GM12878 (cell line): Measurements from ENCODE around the gene C11orf98. TPM values are rescaled to one million over a fixed set of nuclear protein-coding genes. Genes with fewer than 3 reads are reported as not detected.

Experiments
- BCL11A ChIP-seq: IDR thresholded peaks from 2 replicates; pipeline ENCODE4 v1.6.1; 2011; ENCODE audit warnings: low read depth, low read length
- CHD1 ChIP-seq: IDR thresholded peaks from 2 replicates; pipeline ENCODE4 v1.6.1; 2012; ENCODE audit warnings: low read depth, low read length, improper control_type of control experiment
- JUNB ChIP-seq: IDR thresholded peaks from 2 replicates; pipeline ENCODE4 v1.6.1; 2016; ENCODE audit warnings: antibody characterized with exemption, mild to moderate bottlenecking
- POLR2AphosphoS2 ChIP-seq: IDR thresholded peaks from 2 replicates; pipeline ENCODE4 v1.6.1; 2011; ENCODE audit warnings: low read depth, mild to moderate bottlenecking, low read length, improper control_type of control experiment, moderate library complexity
- RBBP5 ChIP-seq: fragments of 200-600 bp; sonication (generic); conservative IDR thresholded peaks from 2 replicates; pipeline ENCODE4 v1.6.1; 2016
- RFX5 ChIP-seq: IDR thresholded peaks from 2 replicates; pipeline ENCODE4 v1.6.1; 2011; ENCODE audit warnings: low read depth, low read length, improper control_type of control experiment
- SMARCA5 ChIP-seq: fragments of 450-650 bp; IDR thresholded peaks from 2 replicates; pipeline ENCODE4 v1.6.1; 2017; ENCODE audit warnings: mild to moderate bottlenecking
- SREBF1 ChIP-seq: IDR thresholded peaks from 2 replicates; pipeline ENCODE4 v1.6.1; 2012; ENCODE audit warnings: mild to moderate bottlenecking, low read length
- TCF3 ChIP-seq: IDR thresholded peaks from 2 replicates; pipeline ENCODE4 v1.6.1; 2012; ENCODE audit warnings: low read depth, mild to moderate bottlenecking, low read length, borderline replicate concordance; ENCODE audit not compliant: insufficient read depth
- WRNIP1 ChIP-seq: IDR thresholded peaks from 2 replicates; pipeline ENCODE4 v1.6.1; 2011; ENCODE audit warnings: low read depth, low read length, improper control_type of control experiment, borderline replicate concordance
- polyA plus RNA-seq, 11 experiments: library from polyadenylated mRNA; depleted of rRNA in 4 of 11; unstranded in 6 of 11; stranded (reverse) in 5 of 11; fragments of >200 nt; fragmentation: Nextera tagmentation in 4 of 11; fragmentation: Illumina TruSeq in 1 of 11; extraction: Ambion mirVana in 4 of 11; extraction: Trizol in 1 of 11; gene quantifications; 1 replicate in 1 of 11; 2 replicates in 10 of 11; pipeline versions ENCODE4 v1.2.1 to v1.2.3, GENCODE V29; 2011 to 2016; ENCODE audit warnings: inconsistent platforms in 2 of 11, missing spikeins in 2 of 11, low read depth in 1 of 11
- total RNA-seq, 4 experiments: library from RNA; depleted of rRNA in 3 of 4; stranded (reverse); fragments of >200 nt in 3 of 4; fragmentation: Illumina TruSeq in 1 of 4; extraction: Trizol in 1 of 4; gene quantifications; 2 replicates each; pipeline versions ENCODE4 v1.2.1 to v1.2.3, GENCODE V29; 2013 to 2021
- TF ChIP-seq, protein P1 (sequence below): IDR thresholded peaks from 2 replicates; pipeline ENCODE4 v1.6.1; 2011; ENCODE audit warnings: borderline replicate concordance, low read depth, mild to moderate bottlenecking, moderate library complexity, low read length; ENCODE audit not compliant: insufficient read depth, poor library complexity, severe bottlenecking
- TF ChIP-seq, protein P2 (sequence below): IDR thresholded peaks from 2 replicates; pipeline ENCODE4 v1.6.1; 2012; ENCODE audit warnings: low read depth, low read length, improper control_type of control experiment

C11orf98 gene
- total and polyA plus RNA-seq, 10 of the 15 experiments (the other 5 are each of a cell fraction or from before 2014, with no cell fraction given), result 62.5 to 270 (median 162) TPM

- TF ChIP-seq CHD1, result 0 out of 2 replicates have a peak, but pooled peaks have one; percentile 71
- TF ChIP-seq RBBP5, result no peak
- TF ChIP-seq WRNIP1, result no peak
- TF ChIP-seq SREBF1, result 0 out of 2 replicates have a peak, but pooled peaks have one; percentile 30
- no peak for TF ChIP-seq RFX5
- TF ChIP-seq TCF3, result no peak
- no peak for TF ChIP-seq SMARCA5
- no peak for TF ChIP-seq JUNB
- TF ChIP-seq POLR2AphosphoS2, result peak; percentile 93
- TF ChIP-seq, protein P1, sequence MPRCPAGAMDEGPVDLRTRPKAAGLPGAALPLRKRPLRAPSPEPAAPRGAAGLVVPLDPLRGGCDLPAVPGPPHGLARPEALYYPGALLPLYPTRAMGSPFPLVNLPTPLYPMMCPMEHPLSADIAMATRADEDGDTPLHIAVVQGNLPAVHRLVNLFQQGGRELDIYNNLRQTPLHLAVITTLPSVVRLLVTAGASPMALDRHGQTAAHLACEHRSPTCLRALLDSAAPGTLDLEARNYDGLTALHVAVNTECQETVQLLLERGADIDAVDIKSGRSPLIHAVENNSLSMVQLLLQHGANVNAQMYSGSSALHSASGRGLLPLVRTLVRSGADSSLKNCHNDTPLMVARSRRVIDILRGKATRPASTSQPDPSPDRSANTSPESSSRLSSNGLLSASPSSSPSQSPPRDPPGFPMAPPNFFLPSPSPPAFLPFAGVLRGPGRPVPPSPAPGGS, result peak; percentile 73
- TF ChIP-seq BCL11A, result no peak
- TF ChIP-seq, protein P2, sequence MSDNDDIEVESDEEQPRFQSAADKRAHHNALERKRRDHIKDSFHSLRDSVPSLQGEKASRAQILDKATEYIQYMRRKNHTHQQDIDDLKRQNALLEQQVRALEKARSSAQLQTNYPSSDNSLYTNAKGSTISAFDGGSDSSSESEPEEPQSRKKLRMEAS, result peak; percentile 76
Measured at GRCh38 chr11:62709247-62710000, 44.4 kb upstream of the C11orf98 start (continued).
